ENCODE results near the gene QRFPR.

QRFPR gene

DNA sequence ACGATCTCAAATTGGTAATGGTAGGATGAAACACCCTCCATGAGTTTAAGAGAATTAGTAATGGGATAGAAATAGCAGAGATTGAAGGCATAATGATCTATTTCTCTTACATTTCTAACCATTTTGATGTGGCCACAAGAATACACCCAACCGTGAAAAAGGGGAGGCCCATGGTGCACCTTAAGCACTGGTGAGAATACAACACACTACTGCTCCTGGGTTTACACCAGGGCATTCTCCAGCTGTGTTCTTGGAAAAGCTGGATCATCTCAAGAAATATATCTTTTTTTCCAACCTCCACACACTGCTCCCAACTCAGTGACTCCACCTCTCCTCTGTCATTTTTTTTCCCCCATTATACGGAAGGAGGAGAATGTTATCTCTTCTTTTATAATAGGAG is 1.5 kb downstream of the QRFPR start:
- no peak overlapping the region for H3K9ac ChIP-seq (ENCODE audit: low read length)
- peak overlapping the region; percentile 69; the same call in 1 of the 2 replicates for H3K4me3 ChIP-seq (ENCODE audit: low read depth, low read length)
- peaks cover 6% of the 10 kb centered on the region; the same call in 1 of the 2 replicates for H3K4me1 ChIP-seq (ENCODE audit: control insufficient read depth, insufficient read depth, low read length)
- H3K36me3 ChIP-seq (ENCODE audit: control insufficient read depth, insufficient read depth, low read length): no peaks in the 10 kb centered on the region
- H3K27me3 ChIP-seq (ENCODE audit: control insufficient read depth, insufficient read depth, low read length): peaks cover 39% of the 10 kb centered on the region
- no peak overlapping the region for H3K27ac ChIP-seq (ENCODE audit: low read depth, low read length)
- no peaks in the 10 kb centered on the region for H3K9me3 ChIP-seq (ENCODE audit: control insufficient read depth, insufficient read depth, low read depth, low read length)

- Histone ChIP-seq H3K9ac (ENCODE audit: low read length) (no peak overlapping the region), H3K36me3 (ENCODE audit: control insufficient read depth, insufficient read depth, low read length) (no peaks in the 10 kb centered on the region), H3K27ac (ENCODE audit: low read depth, low read length) (no peak overlapping the region), H3K4me1 (ENCODE audit: control insufficient read depth, insufficient read depth, low read length) (peaks cover 6% of the 10 kb centered on the region; the same call in 1 of the 2 replicates), H3K9me3 (ENCODE audit: control insufficient read depth, insufficient read depth, low read depth, low read length) (no peaks in the 10 kb centered on the region), H3K4me3 (ENCODE audit: low read depth, low read length) (no peak overlapping the region), H3K27me3 (ENCODE audit: control insufficient read depth, insufficient read depth, low read length) (peaks cover 37% of the 10 kb centered on the region)
These were observed 3.7 kb downstream of the QRFPR start for GRCh38 chr4:121377076-121377475.

DNA sequence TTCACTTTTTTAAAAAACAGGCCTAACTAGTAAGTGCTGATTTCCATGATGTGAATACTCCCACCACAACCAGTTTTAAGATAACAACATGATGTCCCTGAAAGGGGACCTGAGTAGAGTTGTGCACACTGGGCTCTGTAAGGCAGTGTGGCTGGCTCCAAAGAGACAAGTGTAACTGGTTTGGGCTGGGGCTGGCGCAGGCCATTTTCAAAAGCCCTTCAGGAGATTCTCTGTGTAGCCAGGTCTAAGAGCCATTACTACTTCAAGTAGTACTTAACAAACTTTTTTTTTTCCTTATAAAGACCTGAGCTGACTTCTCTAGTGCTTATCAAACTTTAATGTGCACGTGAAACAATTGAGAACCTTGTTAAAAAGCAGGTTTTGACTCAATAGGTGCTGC is 4.3 kb downstream of the QRFPR start:
- Histone ChIP-seq H3K4me3 (ENCODE audit: low read depth, low read length) (no peak overlapping the region), H3K27me3 (ENCODE audit: control insufficient read depth, insufficient read depth, low read length) (peaks cover 31% of the 10 kb centered on the region), H3K27ac (ENCODE audit: low read depth, low read length) (no peak overlapping the region), H3K9me3 (ENCODE audit: control insufficient read depth, insufficient read depth, low read depth, low read length) (no peaks in the 10 kb centered on the region), H3K36me3 (ENCODE audit: control insufficient read depth, insufficient read depth, low read length) (no peaks in the 10 kb centered on the region), H3K9ac (ENCODE audit: low read length) (no peak overlapping the region), H3K4me1 (ENCODE audit: control insufficient read depth, insufficient read depth, low read length) (peaks cover 6% of the 10 kb centered on the region; the same call in 1 of the 2 replicates)

DNA sequence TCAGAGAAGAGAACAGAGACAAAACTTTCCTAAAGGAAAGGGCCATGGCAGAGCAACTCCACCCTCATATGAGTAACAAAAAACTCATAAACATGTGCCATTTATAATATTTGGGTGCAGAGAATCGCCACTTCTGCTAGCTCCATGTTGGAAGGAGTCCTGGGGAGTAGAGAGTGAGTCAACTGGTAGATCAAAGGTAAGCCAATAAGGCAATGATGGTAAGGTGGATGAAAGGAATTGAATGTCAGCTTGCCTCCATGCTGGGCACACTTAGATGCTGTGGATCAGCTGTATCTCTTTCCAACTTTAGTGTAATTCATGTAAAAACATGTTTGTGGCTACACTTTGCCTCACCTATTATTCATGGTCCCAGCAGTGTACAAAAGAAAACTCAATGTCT is 4.7 kb downstream of the QRFPR start:
- Histone ChIP-seq H3K27me3 (ENCODE audit: control insufficient read depth, insufficient read depth, low read length) (peaks cover 27% of the 10 kb centered on the region), H3K27ac (ENCODE audit: low read depth, low read length) (no peak overlapping the region), H3K9me3 (ENCODE audit: control insufficient read depth, insufficient read depth, low read depth, low read length) (no peaks in the 10 kb centered on the region)

DNA sequence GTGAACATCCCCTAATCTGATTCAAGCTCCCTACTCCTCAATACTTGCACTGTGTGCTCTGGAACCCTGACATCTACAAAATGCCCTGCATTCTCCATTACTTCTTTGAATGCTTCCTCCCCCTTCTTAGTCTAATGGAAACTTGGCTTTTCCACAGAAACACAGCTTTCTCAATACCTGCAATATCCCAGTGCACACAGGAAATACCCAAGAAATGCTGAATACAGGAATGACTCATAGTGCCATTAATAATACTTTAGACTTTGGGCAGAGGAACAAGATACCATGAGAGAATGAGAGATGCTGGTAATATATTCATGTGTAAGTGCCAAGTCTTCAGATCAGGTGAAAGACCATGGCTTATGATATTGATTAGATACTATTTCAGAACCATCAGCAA is 5.6 kb downstream of the QRFPR start:
- peaks cover 18% of the 10 kb centered on the region for H3K27me3 ChIP-seq (ENCODE audit: control insufficient read depth, insufficient read depth, low read length)
- no peaks in the 10 kb centered on the region for H3K9me3 ChIP-seq (ENCODE audit: control insufficient read depth, insufficient read depth, low read depth, low read length)
- H3K36me3 ChIP-seq (ENCODE audit: control insufficient read depth, insufficient read depth, low read length): no peaks in the 10 kb centered on the region
- H3K27ac ChIP-seq (ENCODE audit: low read depth, low read length): no peak overlapping the region
- peaks cover 5% of the 10 kb centered on the region; the same call in 1 of the 2 replicates for H3K4me1 ChIP-seq (ENCODE audit: control insufficient read depth, insufficient read depth, low read length)
- no peak overlapping the region for H3K4me3 ChIP-seq (ENCODE audit: low read depth, low read length)
- H3K9ac ChIP-seq (ENCODE audit: low read length): no peak overlapping the region

More for the DNA sequence above, 4.7 kb downstream of the QRFPR start:
- Histone ChIP-seq H3K4me3 (ENCODE audit: low read depth, low read length) (no peak overlapping the region), H3K36me3 (ENCODE audit: control insufficient read depth, insufficient read depth, low read length) (no peaks in the 10 kb centered on the region), H3K9ac (ENCODE audit: low read length) (no peak overlapping the region), H3K4me1 (ENCODE audit: control insufficient read depth, insufficient read depth, low read length) (peaks cover 6% of the 10 kb centered on the region; the same call in 1 of the 2 replicates)

GRCh38 chr4:121373841-121374240 is 7.0 kb downstream of the QRFPR start:
- peaks cover 4% of the 10 kb centered on the region for H3K27me3 ChIP-seq (ENCODE audit: control insufficient read depth, insufficient read depth, low read length)
- no peaks in the 10 kb centered on the region for H3K36me3 ChIP-seq (ENCODE audit: control insufficient read depth, insufficient read depth, low read length)
- no peak overlapping the region for H3K4me3 ChIP-seq (ENCODE audit: low read depth, low read length)
- no peak overlapping the region for H3K9ac ChIP-seq (ENCODE audit: low read length)
- no peaks in the 10 kb centered on the region for H3K9me3 ChIP-seq (ENCODE audit: control insufficient read depth, insufficient read depth, low read depth, low read length)
- H3K27ac ChIP-seq (ENCODE audit: low read depth, low read length): no peak overlapping the region
- H3K4me1 ChIP-seq (ENCODE audit: control insufficient read depth, insufficient read depth, low read length): no peaks in the 10 kb centered on the region; the same call in 1 of the 2 replicates

DNA sequence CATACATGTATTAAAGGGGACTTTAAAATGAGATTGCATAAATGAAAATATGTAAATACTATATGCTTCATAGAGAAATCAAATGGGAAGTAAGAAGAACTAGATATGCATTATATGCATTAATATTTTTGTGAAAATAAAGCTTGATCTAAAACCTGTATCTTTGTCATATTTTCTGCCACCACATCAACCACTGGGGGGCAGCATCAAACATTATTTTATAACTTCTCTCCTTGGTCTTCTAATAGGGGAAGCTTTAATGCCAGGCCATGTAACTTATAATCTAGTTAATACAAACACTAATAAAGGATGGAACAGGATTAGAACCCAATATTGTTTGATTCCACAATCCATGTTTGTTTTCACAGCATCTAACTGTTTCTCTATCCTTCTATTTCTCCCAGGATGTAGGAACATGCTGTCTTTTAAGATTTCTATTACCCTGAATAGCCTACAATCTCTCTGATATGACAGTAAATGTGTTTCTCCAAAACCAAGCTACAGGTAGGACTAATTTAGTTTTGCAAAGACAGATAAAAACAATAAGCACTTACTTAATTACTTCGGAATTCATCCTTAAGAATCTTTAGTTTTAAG is 10.0 kb downstream of the QRFPR start:
- H3K9ac ChIP-seq (ENCODE audit: low read length): no peak overlapping the region
- no peaks in the 10 kb centered on the region for H3K9me3 ChIP-seq (ENCODE audit: control insufficient read depth, insufficient read depth, low read depth, low read length)
- H3K36me3 ChIP-seq (ENCODE audit: control insufficient read depth, insufficient read depth, low read length): no peaks in the 10 kb centered on the region
- H3K27me3 ChIP-seq (ENCODE audit: control insufficient read depth, insufficient read depth, low read length): no peaks in the 10 kb centered on the region
- H3K27ac ChIP-seq (ENCODE audit: low read depth, low read length): no peak overlapping the region
- no peak overlapping the region for H3K4me3 ChIP-seq (ENCODE audit: low read depth, low read length)
- H3K4me1 ChIP-seq (ENCODE audit: control insufficient read depth, insufficient read depth, low read length): no peaks in the 10 kb centered on the region

DNA sequence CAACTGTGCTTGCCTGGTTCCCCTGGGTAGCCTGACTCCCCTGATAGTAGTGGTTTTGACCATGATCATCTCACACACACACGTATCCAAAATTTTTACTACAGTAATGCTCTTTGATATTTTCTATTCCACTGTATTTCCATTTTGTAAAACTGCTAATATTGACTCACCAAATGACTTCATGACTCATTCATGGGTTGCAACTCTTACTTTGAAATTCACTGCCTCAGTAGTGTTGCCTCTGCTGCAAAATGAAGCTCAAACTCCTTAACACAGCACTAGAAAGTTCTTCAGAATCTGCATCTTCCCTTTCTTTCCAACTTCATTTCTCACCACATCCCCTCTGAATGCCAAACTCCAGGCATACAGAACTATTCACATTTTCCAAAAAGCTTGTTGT is 20.3 kb downstream of the QRFPR start:
- H3K27ac ChIP-seq (ENCODE audit: low read depth, low read length): no peak overlapping the region

GRCh38 chr4:121358473-121358872 is 22.3 kb downstream of the QRFPR start:
- no peak overlapping the region for H3K4me3 ChIP-seq (ENCODE audit: low read depth, low read length)
- no peaks in the 10 kb centered on the region for H3K4me1 ChIP-seq (ENCODE audit: control insufficient read depth, insufficient read depth, low read length)
- no peak overlapping the region for H3K9ac ChIP-seq (ENCODE audit: low read length)
- no peaks in the 10 kb centered on the region for H3K27me3 ChIP-seq (ENCODE audit: control insufficient read depth, insufficient read depth, low read length)
- no peaks in the 10 kb centered on the region for H3K36me3 ChIP-seq (ENCODE audit: control insufficient read depth, insufficient read depth, low read length)
- H3K27ac ChIP-seq (ENCODE audit: low read depth, low read length): no peak overlapping the region
- H3K9me3 ChIP-seq (ENCODE audit: control insufficient read depth, insufficient read depth, low read depth, low read length): no peaks in the 10 kb centered on the region

More for the DNA sequence above, 20.3 kb downstream of the QRFPR start:
- Histone ChIP-seq H3K4me3 (ENCODE audit: low read depth, low read length) (no peak overlapping the region), H3K9ac (ENCODE audit: low read length) (no peak overlapping the region), H3K36me3 (ENCODE audit: control insufficient read depth, insufficient read depth, low read length) (no peaks in the 10 kb centered on the region), H3K4me1 (ENCODE audit: control insufficient read depth, insufficient read depth, low read length) (no peaks in the 10 kb centered on the region), H3K27me3 (ENCODE audit: control insufficient read depth, insufficient read depth, low read length) (no peaks in the 10 kb centered on the region), H3K9me3 (ENCODE audit: control insufficient read depth, insufficient read depth, low read depth, low read length) (no peaks in the 10 kb centered on the region)

DNA sequence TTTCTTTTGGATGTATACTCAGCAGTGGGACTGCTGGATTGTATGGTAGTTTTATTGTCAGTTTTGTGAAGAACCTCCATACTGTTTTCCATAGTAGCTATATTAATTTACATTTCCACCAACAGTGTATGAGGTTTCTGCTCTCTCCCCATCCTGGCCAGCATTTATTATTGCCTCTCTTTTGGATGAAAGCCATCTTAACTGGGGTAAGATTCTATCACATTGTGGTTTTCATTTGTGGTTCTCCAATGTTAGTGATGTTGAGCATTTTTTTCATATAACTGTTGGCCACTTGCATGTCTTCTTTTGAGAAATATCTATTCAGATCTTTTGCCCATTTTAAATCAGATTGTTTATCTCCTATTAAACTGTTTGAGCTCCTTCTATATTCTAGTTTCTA is 27.6 kb downstream of the QRFPR start:
- no peaks in the 10 kb centered on the region for H3K27me3 ChIP-seq (ENCODE audit: control insufficient read depth, insufficient read depth, low read length)
- H3K9me3 ChIP-seq (ENCODE audit: control insufficient read depth, insufficient read depth, low read depth, low read length): no peaks in the 10 kb centered on the region
- H3K9ac ChIP-seq (ENCODE audit: low read length): no peak overlapping the region
- no peak overlapping the region for H3K27ac ChIP-seq (ENCODE audit: low read depth, low read length)
- H3K4me1 ChIP-seq (ENCODE audit: control insufficient read depth, insufficient read depth, low read length): no peaks in the 10 kb centered on the region
- no peak overlapping the region for H3K4me3 ChIP-seq (ENCODE audit: low read depth, low read length)
- H3K36me3 ChIP-seq (ENCODE audit: control insufficient read depth, insufficient read depth, low read length): no peaks in the 10 kb centered on the region

- H3K27ac ChIP-seq (ENCODE audit: low read depth, low read length): no peak overlapping the region
- no peak overlapping the region for H3K9ac ChIP-seq (ENCODE audit: low read length)
- H3K4me1 ChIP-seq (ENCODE audit: control insufficient read depth, insufficient read depth, low read length): no peaks in the 10 kb centered on the region
- H3K27me3 ChIP-seq (ENCODE audit: control insufficient read depth, insufficient read depth, low read length): no peaks in the 10 kb centered on the region
- H3K4me3 ChIP-seq (ENCODE audit: low read depth, low read length): no peak overlapping the region
- no peaks in the 10 kb centered on the region for H3K9me3 ChIP-seq (ENCODE audit: control insufficient read depth, insufficient read depth, low read depth, low read length)
- no peaks in the 10 kb centered on the region for H3K36me3 ChIP-seq (ENCODE audit: control insufficient read depth, insufficient read depth, low read length)
These were observed 36.7 kb downstream of the QRFPR start for GRCh38 chr4:121344098-121344497.
